Neural cell (in vitro differentiated cells): ENCODE results near the gene CAMK2G. TPM values are rescaled to one million over a fixed set of nuclear protein-coding genes. Genes with fewer than 3 reads are reported as not detected.

Experiments used
- H2AFZ ChIP-seq: fragments of 200-600, 300-800 bp; sonication (generic), shearing (Covaris generic); 2 replicates; pipeline ENCODE4 v1.6.0; 2014; ENCODE audit warnings: low read depth, mild to moderate bottlenecking, antibody characterized with exemption, low read length, moderate library complexity
- H3F3A ChIP-seq: fragments of 200-600 bp; shearing (Covaris generic); 2 replicates; pipeline ENCODE4 v1.6.1; 2016; ENCODE audit warnings: mild to moderate bottlenecking, moderate library complexity, mixed read lengths, antibody characterized with exemption, low read length; ENCODE audit not compliant: insufficient read depth, poor library complexity, severe bottlenecking
- H3K27ac ChIP-seq: fragments of 200-600, 300-800 bp; sonication (generic), shearing (Covaris generic); 2 replicates; pipeline ENCODE4 v1.5.1; 2014; ENCODE audit warnings: mild to moderate bottlenecking, low read length, moderate library complexity
- H3K27me3 ChIP-seq: fragments of 300-800, 200-600 bp; sonication (generic), shearing (Covaris generic); 2 replicates; pipeline ENCODE4 v1.6.0; 2014; ENCODE audit warnings: mild to moderate bottlenecking, low read depth, low read length, moderate library complexity; ENCODE audit not compliant: insufficient read depth
- H3K36me3 ChIP-seq: fragments of 300-800, 200-600 bp; sonication (generic), shearing (Covaris generic); 2 replicates; pipeline ENCODE4 v1.5.1; 2014; ENCODE audit warnings: mild to moderate bottlenecking, antibody characterized with exemption, low read length, moderate library complexity; ENCODE audit not compliant: insufficient read depth
- H3K4me2 ChIP-seq: fragments of 300-800, 200-600 bp; sonication (generic), shearing (Covaris generic); 2 replicates; pipeline ENCODE4 v1.6.0; 2014; ENCODE audit warnings: mild to moderate bottlenecking, low read length
- H3K4me3 ChIP-seq: fragments of 300-800, 200-600 bp; sonication (generic), shearing (Covaris generic); 2 replicates; pipeline ENCODE4 v1.5.1; 2014; ENCODE audit warnings: mild to moderate bottlenecking, low read length, moderate library complexity
- H3K79me2 ChIP-seq: fragments of 200-600 bp; shearing (Covaris generic); replicated peaks from 2 replicates; pipeline ENCODE4 v1.6.0; 2014; ENCODE audit warnings: mild to moderate bottlenecking, low read length, moderate library complexity; ENCODE audit not compliant: insufficient read depth
- H3K9ac ChIP-seq: fragments of 300-800, 200-600 bp; sonication (generic), shearing (Covaris generic); 2 replicates; pipeline ENCODE4 v1.6.1; 2016; ENCODE audit warnings: mild to moderate bottlenecking, low read length, mixed read lengths
- H3K9me2 ChIP-seq: fragments of 200-600 bp; shearing (Covaris generic); 2 replicates; pipeline ENCODE4 v1.6.1; 2016; ENCODE audit warnings: mild to moderate bottlenecking, low read length, mixed read lengths; ENCODE audit not compliant: insufficient read depth
- H3K9me3 ChIP-seq: fragments of 200-600, 300-800 bp; sonication (generic), shearing (Covaris generic); 2 replicates; pipeline ENCODE4 v1.6.1; 2016; ENCODE audit warnings: mild to moderate bottlenecking, mixed run types, low read length, moderate library complexity, mixed read lengths
- H4K20me1 ChIP-seq: fragments of 200-600 bp; shearing (Covaris generic); 2 replicates; pipeline ENCODE4 v1.6.1; 2016; ENCODE audit warnings: mild to moderate bottlenecking, mixed run types; ENCODE audit not compliant: insufficient read depth
- EP300 ChIP-seq: fragments of 450-650 bp; conservative IDR thresholded peaks from 2 replicates; pipeline ENCODE4 v1.6.1; 2014; ENCODE audit warnings: antibody characterized with exemption, mild to moderate bottlenecking, moderate library complexity; ENCODE audit not compliant: poor library complexity, severe bottlenecking
- EZH2 ChIP-seq: fragments of 200-600, 300-800 bp; shearing (Covaris generic), sonication (generic); IDR thresholded peaks from 2 replicates; pipeline ENCODE4 v1.6.1; 2014; ENCODE audit warnings: antibody characterized with exemption, low read length, borderline replicate concordance, mild to moderate bottlenecking; ENCODE audit not compliant: insufficient read depth, poor library complexity, severe bottlenecking
- MXI1 ChIP-seq: fragments of 450-650 bp; conservative IDR thresholded peaks from 2 replicates; pipeline ENCODE4 v1.6.1; 2014; ENCODE audit warnings: antibody characterized with exemption, mild to moderate bottlenecking; ENCODE audit not compliant: poor library complexity, severe bottlenecking
- POLR2AphosphoS5 ChIP-seq: IDR thresholded peaks from 2 replicates; pipeline ENCODE4 v1.6.1; 2012
- RAD21 ChIP-seq: fragments of 450-650 bp; conservative IDR thresholded peaks from 2 replicates; pipeline ENCODE4 v1.6.1; 2014; ENCODE audit warnings: antibody characterized with exemption, mild to moderate bottlenecking, moderate library complexity
- SMC3 ChIP-seq: fragments of 450-650 bp; conservative IDR thresholded peaks from 2 replicates; pipeline ENCODE4 v1.6.1; 2014; ENCODE audit warnings: antibody characterized with exemption, mild to moderate bottlenecking, moderate library complexity; ENCODE audit not compliant: poor library complexity
- TAF1 ChIP-seq: IDR thresholded peaks from 2 replicates; pipeline ENCODE4 v1.6.1; 2012; ENCODE audit warnings: low read depth
- polyA plus RNA-seq: library from polyadenylated mRNA; depleted of rRNA; stranded (reverse); fragments of >200 nt; gene quantifications from 2 replicates; pipeline ENCODE4 v1.2.3, GENCODE V29; 2014
- TF ChIP-seq, protein P1 (sequence below): IDR thresholded peaks from 2 replicates; pipeline ENCODE4 v1.6.1; 2012; ENCODE audit warnings: borderline replicate concordance
- TF ChIP-seq, protein P2 (sequence below): fragments of 450-650 bp; IDR thresholded peaks from 2 replicates; pipeline ENCODE4 v1.5.1; 2014; ENCODE audit warnings: antibody characterized with exemption, mild to moderate bottlenecking, moderate library complexity; ENCODE audit not compliant: poor library complexity, severe bottlenecking

Gene CAMK2G
- polyA plus RNA-seq, 1 donor from 2014 or later, result 55.4 TPM

DNA sequence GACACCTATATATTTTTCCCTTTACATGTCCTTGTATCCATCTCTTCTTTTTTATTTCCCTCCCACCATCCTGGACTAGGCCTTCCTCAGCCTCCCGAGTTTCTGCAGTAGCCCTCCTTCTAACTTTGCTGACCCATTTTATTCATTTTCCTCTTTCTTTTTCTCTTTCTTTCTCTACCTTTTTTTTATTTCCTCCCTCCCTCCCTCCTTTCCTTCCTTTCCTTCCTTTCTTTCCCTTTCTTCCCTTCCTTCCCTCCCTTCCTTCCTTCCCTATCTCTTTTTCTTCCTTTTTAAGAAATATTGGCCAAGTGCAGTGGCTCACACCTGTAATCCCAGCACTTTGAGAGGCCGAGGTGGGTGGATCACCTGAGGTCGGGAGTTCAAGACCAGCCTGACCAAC is 9.7 kb upstream of the CAMK2G start:
- TF ChIP-seq RAD21 (no peak), EP300 (no peak), TAF1 (no peak), POLR2AphosphoS5 (no peak), MXI1 (no peak), SMC3 (no peak), EZH2 (no peak)
- TF ChIP-seq, protein P1, sequence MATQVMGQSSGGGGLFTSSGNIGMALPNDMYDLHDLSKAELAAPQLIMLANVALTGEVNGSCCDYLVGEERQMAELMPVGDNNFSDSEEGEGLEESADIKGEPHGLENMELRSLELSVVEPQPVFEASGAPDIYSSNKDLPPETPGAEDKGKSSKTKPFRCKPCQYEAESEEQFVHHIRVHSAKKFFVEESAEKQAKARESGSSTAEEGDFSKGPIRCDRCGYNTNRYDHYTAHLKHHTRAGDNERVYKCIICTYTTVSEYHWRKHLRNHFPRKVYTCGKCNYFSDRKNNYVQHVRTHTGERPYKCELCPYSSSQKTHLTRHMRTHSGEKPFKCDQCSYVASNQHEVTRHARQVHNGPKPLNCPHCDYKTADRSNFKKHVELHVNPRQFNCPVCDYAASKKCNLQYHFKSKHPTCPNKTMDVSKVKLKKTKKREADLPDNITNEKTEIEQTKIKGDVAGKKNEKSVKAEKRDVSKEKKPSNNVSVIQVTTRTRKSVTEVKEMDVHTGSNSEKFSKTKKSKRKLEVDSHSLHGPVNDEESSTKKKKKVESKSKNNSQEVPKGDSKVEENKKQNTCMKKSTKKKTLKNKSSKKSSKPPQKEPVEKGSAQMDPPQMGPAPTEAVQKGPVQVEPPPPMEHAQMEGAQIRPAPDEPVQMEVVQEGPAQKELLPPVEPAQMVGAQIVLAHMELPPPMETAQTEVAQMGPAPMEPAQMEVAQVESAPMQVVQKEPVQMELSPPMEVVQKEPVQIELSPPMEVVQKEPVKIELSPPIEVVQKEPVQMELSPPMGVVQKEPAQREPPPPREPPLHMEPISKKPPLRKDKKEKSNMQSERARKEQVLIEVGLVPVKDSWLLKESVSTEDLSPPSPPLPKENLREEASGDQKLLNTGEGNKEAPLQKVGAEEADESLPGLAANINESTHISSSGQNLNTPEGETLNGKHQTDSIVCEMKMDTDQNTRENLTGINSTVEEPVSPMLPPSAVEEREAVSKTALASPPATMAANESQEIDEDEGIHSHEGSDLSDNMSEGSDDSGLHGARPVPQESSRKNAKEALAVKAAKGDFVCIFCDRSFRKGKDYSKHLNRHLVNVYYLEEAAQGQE, result no peak
- TF ChIP-seq, protein P2, sequence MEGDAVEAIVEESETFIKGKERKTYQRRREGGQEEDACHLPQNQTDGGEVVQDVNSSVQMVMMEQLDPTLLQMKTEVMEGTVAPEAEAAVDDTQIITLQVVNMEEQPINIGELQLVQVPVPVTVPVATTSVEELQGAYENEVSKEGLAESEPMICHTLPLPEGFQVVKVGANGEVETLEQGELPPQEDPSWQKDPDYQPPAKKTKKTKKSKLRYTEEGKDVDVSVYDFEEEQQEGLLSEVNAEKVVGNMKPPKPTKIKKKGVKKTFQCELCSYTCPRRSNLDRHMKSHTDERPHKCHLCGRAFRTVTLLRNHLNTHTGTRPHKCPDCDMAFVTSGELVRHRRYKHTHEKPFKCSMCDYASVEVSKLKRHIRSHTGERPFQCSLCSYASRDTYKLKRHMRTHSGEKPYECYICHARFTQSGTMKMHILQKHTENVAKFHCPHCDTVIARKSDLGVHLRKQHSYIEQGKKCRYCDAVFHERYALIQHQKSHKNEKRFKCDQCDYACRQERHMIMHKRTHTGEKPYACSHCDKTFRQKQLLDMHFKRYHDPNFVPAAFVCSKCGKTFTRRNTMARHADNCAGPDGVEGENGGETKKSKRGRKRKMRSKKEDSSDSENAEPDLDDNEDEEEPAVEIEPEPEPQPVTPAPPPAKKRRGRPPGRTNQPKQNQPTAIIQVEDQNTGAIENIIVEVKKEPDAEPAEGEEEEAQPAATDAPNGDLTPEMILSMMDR, result no peak
- Histone ChIP-seq H3K36me3 (no peaks in the 10 kb centered on the region), H4K20me1 (no peaks in the 10 kb centered on the region), H2AFZ (no peak overlapping the region), H3F3A (no peaks in the 10 kb centered on the region), H3K9me2 (no peaks in the 10 kb centered on the region), H3K4me3 (no peak overlapping the region), H3K79me2 (no peaks in the 10 kb centered on the region), H3K9ac (no peak overlapping the region), H3K9me3 (no peaks in the 10 kb centered on the region), H3K27ac (no peak overlapping the region), H3K27me3 (no peaks in the 10 kb centered on the region), H3K4me2 (no peak overlapping the region)

- Histone ChIP-seq H3K4me2 (no peak overlapping the region), H3K27me3 (no peaks in the 10 kb centered on the region), H3F3A (no peaks in the 10 kb centered on the region), H3K9me3 (no peaks in the 10 kb centered on the region), H4K20me1 (no peaks in the 10 kb centered on the region), H3K36me3 (no peaks in the 10 kb centered on the region), H3K27ac (no peak overlapping the region), H3K9me2 (no peaks in the 10 kb centered on the region), H3K9ac (no peak overlapping the region), H3K4me3 (no peak overlapping the region), H2AFZ (no peak overlapping the region), H3K79me2 (no peaks in the 10 kb centered on the region)
- TF ChIP-seq, protein P1, result no peak
- TF ChIP-seq, protein P2, result no peak
- TF ChIP-seq SMC3 (no peak), POLR2AphosphoS5 (no peak), EZH2 (no peak), MXI1 (no peak), EP300 (no peak), TAF1 (no peak), RAD21 (no peak)
Measured at GRCh38 chr10:73881221-73881919, 7.0 kb upstream of the CAMK2G start.
